GM19324 (cell line): Measurements from ENCODE around the gene TNFRSF1B.
"Not testable (repeated sequence)": the region's sequence is repeated elsewhere in the genome, so short reads cannot be mapped to it uniquely, and the experiment has no call there.

Experiments used
- ATAC-seq: cut with Tn5 transposase; IDR thresholded peaks from one replicate; pipeline ENCODE4 v1.9.1; 2021; ENCODE audit warnings: mild to moderate bottlenecking, moderate library complexity; ENCODE audit not compliant: unreplicated experiment, low FRiP score

The TNFRSF1B gene

DNA sequence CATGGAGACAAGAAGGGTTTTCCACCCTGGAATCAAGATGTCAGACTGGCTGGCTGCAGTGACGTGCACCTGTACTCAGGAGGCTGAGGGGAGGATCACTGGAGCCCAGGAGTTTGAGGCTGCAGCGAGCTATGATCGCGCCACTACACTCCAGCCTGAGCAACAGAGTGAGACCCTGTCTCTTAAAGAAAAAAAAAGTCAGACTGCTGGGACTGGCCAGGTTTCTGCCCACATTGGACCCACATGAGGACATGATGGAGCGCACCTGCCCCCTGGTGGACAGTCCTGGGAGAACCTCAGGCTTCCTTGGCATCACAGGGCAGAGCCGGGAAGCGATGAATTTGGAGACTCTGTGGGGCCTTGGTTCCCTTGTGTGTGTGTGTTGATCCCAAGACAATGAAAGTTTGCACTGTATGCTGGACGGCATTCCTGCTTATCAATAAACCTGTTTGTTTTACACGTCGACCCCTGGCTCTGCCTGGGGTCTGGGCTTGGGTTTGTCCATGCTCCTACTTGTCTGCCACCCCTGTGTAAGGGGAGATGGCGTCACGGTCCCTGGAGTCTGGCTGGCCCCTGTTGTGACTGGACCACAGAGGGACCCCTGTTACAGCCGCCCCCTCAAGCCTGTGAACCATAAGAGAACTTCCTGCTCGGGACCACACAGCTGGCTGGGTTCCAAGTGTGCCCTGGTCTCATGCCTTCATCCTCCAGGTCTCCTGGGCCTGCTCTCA is 42.1 kb downstream of the TNFRSF1B start:
- ATAC-seq: no peak

DNA sequence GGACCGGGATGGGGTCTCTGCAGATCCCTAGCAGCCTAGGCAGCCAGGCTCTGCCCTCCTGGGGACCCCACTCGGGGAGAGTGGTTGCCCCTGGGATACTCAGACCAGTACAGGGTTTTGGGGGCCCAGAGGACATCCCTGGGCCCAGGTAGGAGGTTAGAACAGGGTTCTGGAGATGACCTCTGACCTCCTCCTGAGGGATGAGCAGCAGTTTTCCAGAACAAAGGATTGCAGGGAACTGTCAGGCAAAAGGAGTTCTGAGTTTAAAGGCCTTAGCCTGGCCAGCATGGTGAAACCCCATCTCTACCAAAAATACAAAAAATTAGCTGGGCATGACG is 42.7 kb downstream of the TNFRSF1B start:
- ATAC-seq: no peak

DNA sequence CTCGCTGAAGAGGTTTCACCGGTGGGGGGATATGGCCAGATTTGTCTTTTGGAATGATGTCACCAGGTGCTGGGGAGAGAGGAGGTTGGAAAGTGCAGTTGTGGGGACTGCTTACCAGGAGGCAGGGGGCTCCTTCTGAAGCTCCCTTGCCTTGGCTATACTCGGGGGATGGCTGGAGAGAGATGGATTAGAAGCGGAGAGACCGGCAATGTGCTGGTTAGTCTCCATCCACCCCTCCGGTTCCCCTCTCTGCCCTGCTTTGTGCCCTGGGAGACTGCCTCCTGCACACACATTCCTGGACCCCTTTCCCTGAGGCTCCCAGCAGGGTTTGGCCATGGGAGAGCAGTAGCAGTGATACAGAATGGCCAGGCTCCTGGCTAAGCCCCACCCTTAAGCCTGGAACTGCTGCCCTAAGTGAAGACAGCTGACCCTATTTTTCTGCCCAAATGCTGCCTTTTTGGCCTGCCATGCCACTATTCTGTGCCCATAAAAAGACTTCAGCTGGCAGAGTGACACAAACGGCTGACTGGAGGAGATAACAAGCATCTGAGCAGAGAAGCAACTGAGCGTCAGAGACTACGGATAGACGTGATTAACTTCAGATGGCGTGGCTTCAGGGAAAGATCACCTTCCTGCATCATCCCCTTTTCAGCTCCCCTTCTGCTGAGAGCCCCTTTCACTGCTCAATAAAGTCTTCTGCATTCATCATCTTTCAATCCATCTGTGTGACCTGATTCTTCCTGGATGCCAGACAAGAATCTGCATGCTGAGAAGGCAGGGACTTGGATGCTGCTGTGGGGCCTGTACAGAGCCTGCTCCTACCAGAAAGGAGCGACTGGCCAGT is 48.5 kb downstream of the TNFRSF1B start:
- no peak for ATAC-seq

DNA sequence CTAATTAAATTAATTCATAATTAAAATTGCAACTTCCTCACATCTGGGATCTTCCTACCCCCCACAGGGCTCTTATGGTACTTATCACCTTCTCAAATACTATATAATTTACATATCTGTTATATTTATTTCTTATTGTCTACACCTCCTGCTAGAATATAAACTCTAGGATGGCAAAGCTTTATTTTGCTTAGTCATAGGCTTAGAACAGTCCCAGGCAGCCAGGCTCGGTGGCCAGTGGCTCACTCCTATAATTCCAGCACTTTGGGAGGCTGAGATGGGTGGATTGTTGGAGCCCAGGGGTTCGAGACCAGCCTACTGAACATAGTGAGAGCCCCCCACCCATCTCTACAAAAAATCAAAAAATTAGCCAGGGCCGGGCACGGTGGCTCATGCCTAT is 53.0 kb downstream of the TNFRSF1B start:
- no peak for ATAC-seq

DNA sequence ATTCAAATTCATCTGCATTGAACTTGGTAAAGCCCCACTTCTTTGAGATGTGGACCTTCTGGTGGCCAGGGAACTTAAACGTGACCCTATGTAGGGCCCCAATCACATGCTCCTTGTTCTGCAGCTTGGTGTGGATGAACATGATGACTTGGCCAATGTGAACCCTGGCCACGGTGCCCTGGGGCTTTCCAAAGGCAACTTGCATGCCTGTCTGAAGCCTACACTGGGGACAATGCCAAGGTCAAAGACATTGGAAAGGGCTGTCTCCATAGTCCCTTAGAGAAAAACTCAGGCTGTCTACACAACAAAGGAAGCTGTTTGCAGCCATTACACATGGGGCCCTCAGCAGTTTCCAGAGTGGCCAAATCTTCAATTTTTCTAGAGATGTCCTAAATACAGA is 54.1 kb downstream of the TNFRSF1B start:
- no peak for ATAC-seq

DNA sequence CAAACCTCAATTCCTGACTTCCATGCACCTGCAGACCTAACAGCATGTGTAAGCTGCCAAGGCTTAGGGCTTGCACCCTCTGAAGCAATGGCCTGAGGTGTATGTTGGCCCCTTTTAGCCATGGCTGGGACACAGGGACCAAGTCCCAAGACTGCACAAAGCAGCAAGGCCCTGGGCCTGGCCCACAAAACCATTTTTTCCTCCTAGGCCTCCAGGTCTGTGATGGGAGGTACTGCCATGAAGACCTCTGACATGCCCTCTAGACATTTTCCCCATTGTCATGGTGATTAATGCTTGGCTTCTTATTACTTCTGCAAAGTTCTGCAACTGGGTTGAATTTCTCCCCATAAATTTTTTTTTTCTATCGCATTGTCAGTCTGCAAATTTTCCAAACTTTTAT is 55.9 kb downstream of the TNFRSF1B start:
- not testable (repeated sequence) for ATAC-seq

DNA sequence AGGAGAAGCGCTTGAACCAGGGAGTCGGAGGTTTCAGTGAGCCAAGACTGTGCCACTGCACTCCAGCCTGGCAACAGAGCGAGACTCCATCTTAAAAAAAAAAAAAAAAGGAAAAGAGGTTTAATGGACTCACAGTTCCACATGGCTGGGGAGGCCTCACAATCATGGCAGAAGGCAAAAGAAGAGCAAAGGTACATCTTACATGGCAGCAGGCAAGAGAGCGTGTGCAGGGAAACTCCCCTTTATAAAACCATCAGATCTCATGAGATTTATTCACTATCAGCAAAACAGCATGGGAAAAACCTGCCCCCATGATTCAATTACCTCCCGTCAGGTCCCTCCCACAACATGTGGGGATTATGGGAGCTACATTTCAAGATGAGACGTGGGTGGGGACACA is 57.3 kb downstream of the TNFRSF1B start:
- ATAC-seq: not testable (repeated sequence)

DNA sequence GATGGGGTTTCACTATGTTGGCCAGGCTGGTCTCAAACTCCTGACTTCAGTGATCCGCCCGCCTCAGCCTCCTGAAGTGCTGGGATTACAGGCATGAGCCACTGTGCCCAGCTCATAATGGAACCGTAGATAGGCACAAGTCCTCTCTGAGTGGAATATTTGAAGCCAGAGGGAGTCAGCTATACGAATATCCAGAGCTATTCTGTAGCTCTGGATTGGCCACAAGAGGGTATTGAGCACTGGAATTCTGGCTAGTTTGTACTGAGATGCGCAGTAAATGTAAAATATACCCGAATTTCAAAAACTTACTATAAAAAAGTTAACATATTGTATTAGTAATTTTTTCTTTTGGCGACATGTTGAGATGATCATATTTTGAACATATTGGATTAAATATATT is 62.2 kb downstream of the TNFRSF1B start:
- ATAC-seq: no peak

DNA sequence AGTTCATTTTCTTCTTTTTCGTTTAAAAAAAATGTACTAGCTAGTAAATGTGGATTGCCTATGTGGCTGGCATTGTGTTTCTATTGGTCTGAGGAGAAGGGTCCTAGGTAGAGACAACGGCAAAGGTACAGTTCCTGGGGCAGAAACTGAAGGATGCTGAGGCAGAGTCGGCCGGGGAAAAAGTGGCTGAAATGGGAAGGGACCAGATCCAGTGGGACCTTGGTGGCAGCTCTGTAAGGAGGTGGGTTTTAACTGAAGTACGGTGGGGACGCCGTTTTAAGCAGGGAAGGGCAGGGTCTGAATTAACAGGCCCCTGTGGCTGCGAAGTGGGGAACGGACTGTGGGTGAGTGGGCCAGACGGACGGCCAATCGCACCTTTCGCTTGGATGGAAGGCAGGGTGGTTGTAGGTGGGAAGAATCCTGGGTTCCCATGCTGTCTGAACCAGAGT is 62.6 kb downstream of the TNFRSF1B start:
- no peak for ATAC-seq

DNA sequence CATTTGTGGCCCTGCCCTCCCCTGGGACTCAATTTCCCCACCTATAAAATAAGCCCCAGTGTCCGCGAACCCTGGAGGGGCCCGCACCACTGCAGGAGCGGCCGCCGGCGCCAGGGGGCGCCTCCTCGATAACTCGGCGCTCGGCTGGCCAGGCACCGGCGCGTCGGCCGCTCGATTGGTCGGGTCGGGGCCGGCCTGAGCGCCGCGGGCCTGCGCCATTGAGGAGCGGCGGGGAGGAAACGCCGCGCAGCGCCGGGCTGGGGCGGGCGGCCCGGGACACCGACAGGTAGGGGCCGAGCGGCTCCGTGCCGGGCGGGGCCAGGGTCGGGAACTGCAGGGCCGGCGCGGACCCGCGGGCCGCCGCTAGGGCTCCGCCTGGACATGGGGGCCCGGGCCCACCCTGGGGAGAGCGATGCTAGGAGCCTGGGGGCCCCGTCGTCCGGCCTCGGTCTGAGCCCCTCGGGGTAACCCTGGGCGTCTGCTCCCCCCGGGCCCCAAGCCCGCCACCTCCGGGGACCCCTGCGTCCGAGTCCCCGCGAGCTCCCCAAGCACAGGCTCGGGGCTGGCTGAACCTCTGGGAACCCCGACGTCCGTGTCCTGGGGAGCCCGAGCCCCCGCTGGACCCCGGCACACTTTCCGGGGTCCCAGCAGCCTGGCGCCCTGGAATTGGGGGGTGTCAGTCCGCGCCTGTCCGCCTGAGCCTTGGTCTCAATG is 63.2 kb downstream of the TNFRSF1B start, which contains the start of gene VPS13D:
Gene VPS13D (plus strand): TSS at position 196 of the 714 bp plus-strand sequence. CDS start 4,237 bp downstream, outside the sequence.
- peak; percentile 78 for ATAC-seq

DNA sequence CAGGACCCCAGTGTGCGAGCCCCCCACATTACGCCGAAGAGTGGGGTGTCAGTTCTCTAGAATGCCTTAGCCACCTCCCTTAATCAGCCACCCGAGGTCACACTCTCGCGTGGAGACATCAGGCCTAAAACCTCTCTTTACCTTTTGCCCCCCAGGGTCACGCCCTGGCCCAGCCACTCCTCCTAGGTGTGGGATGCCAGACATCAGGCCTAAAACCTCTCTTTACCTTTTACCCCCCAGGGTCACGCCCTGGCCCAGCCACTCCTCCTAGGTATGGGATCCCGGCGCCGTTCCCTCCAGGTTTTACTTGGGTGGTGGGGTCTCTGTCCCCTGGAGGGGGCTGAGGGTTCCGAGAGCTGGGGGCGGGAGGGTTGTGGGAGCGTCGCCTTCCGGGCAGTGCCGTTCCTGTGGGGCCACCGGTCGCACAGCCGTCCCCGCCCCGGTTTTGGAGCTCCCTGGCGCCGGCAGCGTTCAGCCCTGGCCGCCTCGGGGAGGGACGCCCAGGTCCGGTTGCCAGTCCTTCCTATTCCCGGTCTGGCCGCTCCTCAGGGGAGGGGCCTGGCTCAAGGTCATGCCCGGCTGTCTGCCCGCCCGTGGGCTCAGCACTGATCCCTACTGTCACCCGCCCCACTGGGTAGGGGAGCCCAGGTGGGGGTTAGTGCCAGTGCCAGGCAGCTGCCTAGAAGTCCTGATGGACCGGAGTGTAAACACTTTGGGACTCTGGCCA is 63.9 kb downstream of the TNFRSF1B start:
- no peak for ATAC-seq

DNA sequence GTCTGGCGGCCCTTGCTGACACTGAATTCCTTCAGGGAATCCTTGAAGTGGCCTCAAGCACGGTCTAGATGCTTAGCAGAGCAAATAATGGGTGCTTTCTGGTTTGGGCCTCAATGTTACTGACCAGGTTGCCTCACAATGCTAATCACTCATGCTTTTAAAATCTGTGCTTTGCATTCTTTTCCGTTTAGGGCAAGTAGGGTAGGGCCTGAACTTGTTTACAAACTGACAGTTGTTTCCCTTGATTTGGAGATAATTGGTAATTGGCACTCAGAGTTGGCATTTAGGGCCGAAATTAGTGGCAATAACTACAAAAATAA is 64.4 kb downstream of the TNFRSF1B start:
- no peak for ATAC-seq

DNA sequence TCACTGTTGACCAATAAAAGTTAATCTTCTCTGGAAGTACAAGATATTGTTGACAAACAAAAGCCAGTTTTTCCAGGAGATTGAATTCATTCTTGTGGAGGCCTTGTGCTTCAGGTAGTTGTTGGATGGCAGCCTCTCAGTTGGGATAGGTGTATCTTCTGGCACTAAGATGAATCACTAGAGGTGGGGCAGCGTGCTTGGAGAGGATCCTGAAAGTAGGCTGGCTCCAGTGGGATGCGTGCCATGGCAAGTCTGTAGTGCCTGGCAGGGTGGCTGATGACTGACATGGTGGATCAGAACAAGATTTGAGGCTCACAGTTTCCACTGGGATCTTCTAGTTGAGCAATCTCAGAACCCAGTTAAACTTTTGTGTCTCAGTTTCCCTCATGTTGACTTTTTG is 65.4 kb downstream of the TNFRSF1B start:
- no peak for ATAC-seq

DNA sequence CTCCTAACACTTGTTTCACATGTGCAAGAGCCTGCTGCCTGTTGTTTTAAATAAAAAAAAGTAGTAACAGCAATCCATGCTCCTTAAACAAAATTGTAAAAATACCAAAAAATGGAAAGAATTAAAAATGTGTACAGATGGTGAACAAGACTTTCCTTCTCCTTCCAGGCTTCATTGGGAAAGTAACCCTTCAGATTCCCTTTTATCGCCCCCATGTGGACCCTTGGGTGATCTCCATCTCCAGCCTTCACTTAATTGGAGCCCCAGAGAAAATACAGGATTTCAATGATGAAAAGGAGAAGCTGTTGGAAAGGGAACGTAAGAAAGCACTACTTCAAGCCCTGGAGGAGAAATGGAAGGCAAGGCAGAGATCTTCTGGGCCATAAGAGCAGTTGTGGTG is 77.3 kb downstream of the TNFRSF1B start:
- ATAC-seq: no peak

DNA sequence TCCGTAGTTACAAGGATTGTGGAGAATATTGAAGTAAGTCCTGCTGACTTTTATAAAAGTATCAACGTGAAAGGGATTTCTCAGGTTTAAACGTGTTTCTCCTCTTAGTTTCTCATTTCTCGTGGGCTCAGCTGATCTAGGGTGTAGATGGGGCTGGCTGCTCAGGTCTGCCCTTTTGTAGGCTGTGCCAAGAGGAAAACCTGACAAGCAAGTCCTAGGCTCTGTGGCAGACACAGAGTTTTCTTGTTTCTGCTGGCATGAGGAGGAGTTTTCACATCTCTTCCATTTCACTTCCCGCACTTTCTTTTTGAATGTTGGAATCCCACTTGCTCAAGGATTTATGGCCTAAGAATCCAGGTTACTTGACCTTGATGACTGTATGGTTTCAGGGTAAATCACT is 77.8 kb downstream of the TNFRSF1B start:
- no peak for ATAC-seq

DNA sequence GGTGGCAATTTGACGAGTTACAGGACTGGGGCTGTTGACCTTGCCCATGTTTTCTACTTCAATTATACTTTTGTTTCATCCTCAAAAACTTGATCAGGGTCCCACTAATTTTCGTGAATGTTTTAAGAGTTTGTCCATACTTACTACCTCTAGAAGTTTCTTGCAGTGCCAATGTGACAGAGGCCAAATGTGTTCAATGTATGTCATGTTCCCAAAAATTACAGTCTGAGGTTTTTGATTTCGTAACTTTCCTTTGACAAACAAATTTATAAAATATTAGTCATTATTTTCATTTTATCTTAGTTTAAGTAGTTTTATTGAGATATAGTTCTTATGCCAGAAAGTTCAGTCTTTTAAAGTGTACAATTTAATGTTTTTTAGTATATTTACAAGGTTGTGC is 78.3 kb downstream of the TNFRSF1B start:
- no peak for ATAC-seq

DNA sequence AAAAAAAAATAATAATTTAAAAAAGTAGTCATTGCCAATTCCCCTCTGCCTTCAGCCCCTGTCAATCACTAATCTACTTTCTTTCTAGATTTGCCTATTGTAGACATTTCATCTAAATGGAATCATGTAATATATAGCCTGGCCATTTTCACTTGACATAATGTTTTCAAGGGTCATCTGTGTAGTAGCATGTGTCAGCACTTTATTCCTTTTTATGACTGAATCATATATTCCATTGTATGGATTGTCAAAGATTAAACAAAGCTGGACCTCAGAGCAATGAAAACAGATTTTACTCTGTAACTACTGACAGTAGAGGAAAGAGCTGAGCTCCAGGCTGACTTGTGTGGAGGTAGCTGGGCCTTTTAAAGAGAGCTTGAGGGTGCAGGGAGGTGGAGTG is 78.9 kb downstream of the TNFRSF1B start:
- ATAC-seq: no peak

DNA sequence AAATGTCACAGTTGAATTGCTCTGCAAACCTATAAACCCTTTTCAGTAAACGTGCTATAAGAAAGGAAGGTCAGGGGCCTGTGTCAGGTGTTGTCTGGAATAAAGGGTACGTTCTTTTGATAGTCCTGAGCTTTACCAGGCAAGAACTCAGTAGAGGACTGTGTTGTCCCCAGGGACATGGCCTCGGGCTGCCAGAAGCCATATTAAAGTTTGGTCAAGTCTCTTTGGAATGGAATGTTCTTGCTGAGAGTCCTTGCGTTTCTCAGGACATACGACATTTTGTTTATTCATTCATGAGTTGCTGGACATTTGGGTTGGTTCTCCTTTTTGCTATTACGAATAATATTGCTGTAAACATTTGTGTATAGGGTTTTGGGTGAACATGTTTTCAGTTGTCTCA is 79.8 kb downstream of the TNFRSF1B start:
- ATAC-seq: no peak

DNA sequence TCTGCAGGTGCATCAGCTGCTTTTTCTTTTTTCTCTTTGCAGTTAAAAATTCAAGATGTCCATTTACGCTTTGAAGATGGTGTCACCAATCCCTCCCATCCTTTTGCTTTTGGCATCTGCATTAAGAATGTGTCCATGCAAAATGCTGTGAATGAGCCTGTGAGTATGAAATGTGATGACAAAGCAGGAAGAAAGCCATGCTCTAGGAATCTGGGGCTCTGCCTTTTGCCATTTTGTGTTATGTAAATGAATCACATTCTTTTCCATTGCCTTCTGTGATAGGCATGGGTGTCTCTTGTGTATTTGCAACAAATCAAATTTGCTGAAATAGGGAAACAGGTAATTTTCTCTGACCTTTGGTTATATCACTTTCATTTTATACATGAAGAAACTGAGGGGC is 82.4 kb downstream of the TNFRSF1B start:
- no peak for ATAC-seq

DNA sequence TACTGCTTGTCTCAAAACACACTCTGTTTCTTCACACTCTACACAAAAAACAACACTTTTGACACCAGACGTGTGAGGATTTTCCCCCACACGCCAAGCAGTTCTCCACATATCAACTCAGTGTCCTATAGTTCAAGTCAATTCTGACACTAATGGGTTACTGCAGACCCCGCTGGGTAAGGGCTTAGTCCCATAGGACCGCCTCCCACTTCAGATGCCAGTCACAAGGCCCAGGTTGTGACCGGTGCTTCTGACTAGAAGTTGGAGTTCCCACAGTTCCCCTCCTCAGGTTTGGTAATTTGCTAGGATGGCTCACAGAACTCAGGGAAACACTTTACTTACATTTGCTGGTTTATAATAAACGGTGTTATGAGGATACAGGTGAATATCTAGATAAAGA is 83.0 kb downstream of the TNFRSF1B start:
- no peak for ATAC-seq

DNA sequence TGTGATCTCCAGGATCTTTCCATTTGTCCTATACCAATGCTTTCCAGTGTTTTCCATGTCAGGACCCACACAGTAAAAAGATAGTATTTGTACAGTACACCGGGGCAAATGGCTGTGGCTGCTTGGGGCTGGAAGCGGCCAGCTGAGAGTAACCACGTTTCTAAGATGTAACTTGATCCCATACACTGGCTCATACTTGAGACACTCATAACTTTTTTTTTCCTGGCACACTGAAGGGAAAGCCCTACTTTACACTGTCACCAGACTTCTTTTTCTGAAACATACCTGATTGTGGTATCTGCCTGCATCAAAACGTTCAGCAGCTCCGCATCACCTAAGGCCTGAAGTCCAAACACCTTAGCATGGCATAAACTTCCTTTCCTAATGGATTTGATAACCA is 84.7 kb downstream of the TNFRSF1B start:
- ATAC-seq: no peak
